BJ (cell line): Measurements from ENCODE around the gene GRHL3. TPM values are rescaled to one million over a fixed set of nuclear protein-coding genes. Genes with fewer than 3 reads are reported as not detected.
"Not testable (repeated sequence)": the region's sequence is repeated elsewhere in the genome, so short reads cannot be mapped to it uniquely, and the experiment has no call there.

Experiments used
- CTCF ChIA-PET: fragments of 350-600 bp; formaldehyde crosslinking; extraction: SDS; loops from one replicate; lab custom pipeline; 2021; ENCODE audit warnings: antibody characterized with exemption, inconsistent platforms; lab: Yijun Ruan, JAX
- POLR2A ChIA-PET: fragments of 300-600 bp; sonication (Branson Sonifier 250); formaldehyde crosslinking; extraction: SDS; loops from one replicate; lab custom pipeline; 2021; ENCODE audit warnings: antibody characterized with exemption; lab: Charles Lee
- DNase-seq: peaks from one replicate; pipeline ENCODE4 v3.0.0-alpha.2; 2011; ENCODE audit warnings: low read depth
- H3K27me3 ChIP-seq: 2 replicates; pipeline ENCODE4 v1.6.0; 2011; ENCODE audit warnings: low read length; ENCODE audit not compliant: control insufficient read depth, insufficient read depth
- H3K36me3 ChIP-seq: 2 replicates; pipeline ENCODE4 v1.5.1; 2011; ENCODE audit warnings: low read length; ENCODE audit not compliant: control insufficient read depth, insufficient read depth
- H3K4me3 ChIP-seq: 2 replicates; pipeline ENCODE4 v1.5.1; 2011; ENCODE audit warnings: low read depth, mild to moderate bottlenecking, control low read depth, low read length
- CTCF ChIP-seq: IDR thresholded peaks from 2 replicates; pipeline ENCODE4 v1.5.1; 2011; ENCODE audit warnings: low read depth, mild to moderate bottlenecking, control low read depth, inconsistent platforms, low read length, moderate library complexity; ENCODE audit not compliant: insufficient read depth
- polyA minus RNA-seq: library from RNA; depleted of rRNA, polyadenylated mRNA; stranded (reverse); fragments of >200 nt; gene quantifications from 2 replicates; pipeline ENCODE4 v1.2.3, GENCODE V29; 2011; rRNA and poly(A)+ RNA removed
- polyA plus RNA-seq: library from polyadenylated mRNA; depleted of rRNA; stranded (reverse); fragments of >200 nt; gene quantifications from 2 replicates; pipeline ENCODE4 v1.2.3, GENCODE V29; 2011; rRNA removed

The GRHL3 gene
- not detected in 2 replicates for polyA plus RNA-seq
- polyA minus RNA-seq = not detected in 2 replicates

- Histone ChIP-seq H3K4me3 (no peak within 1 kb of the TSS), H3K27me3 (peaks cover 59% of the 10 kb centered on the region), H3K36me3 (no peaks in the 10 kb centered on the region)
- TF ChIP-seq CTCF = no peak
- POLR2A ChIA-PET = no interaction called here
- CTCF ChIA-PET = interaction anchor here (0.8 to 3.4 kb wide), 2 partner anchors 72 kb away, joined by 3 to 16 read pairs; no protein-coding TSS in a partner anchor
- no peak for DNase-seq
These were observed at the start of gene GRHL3 for GRCh38 chr1:24319312-24319863. Gene GRHL3 (plus strand): TSS chr1:24319357. CDS start chr1:24319552, 195 bp downstream.

GRCh38 chr1:24274203-24275103, 44.7 kb upstream of the GRHL3 start:
- H3K36me3 ChIP-seq, DNase-seq, POLR2A ChIA-PET, CTCF ChIA-PET, H3K4me3 ChIP-seq: not testable (repeated sequence)
- peaks cover 18% of the 10 kb centered on the region for H3K27me3 ChIP-seq

GRCh38 chr1:24275104-24275410, 44.1 kb upstream of the GRHL3 start:
- POLR2A ChIA-PET = no interaction called here
- CTCF ChIA-PET = interaction anchor here (1.1 kb wide), 1 partner anchor 12 kb away, joined by 4 read pairs; no protein-coding TSS in a partner anchor
- no peak for DNase-seq
- Histone ChIP-seq H3K27me3 (peaks cover 22% of the 10 kb centered on the region), H3K4me3 (no peak overlapping the region), H3K36me3 (no peaks in the 10 kb centered on the region)
- no peak for TF ChIP-seq CTCF

GRCh38 chr1:24275510-24275909, 43.6 kb upstream of the GRHL3 start:
- CTCF ChIA-PET = interaction anchor here (1.1 to 1.6 kb wide), 2 partner anchors 10 to 12 kb away, joined by 4 to 7 read pairs; no protein-coding TSS in a partner anchor

GRCh38 chr1:24276791-24277190, 42.4 kb upstream of the GRHL3 start:
- DNase-seq = no peak
- H3K27me3 ChIP-seq = peaks cover 26% of the 10 kb centered on the region
- no peak overlapping the region for H3K4me3 ChIP-seq
- no peak for TF ChIP-seq CTCF
- no peaks in the 10 kb centered on the region for H3K36me3 ChIP-seq
- ChIA-PET CTCF (interaction anchor here (1.6 kb wide), 1 partner anchor 11 kb away, joined by 7 read pairs; no protein-coding TSS in a partner anchor), POLR2A (no interaction called here)

More at GRCh38 chr1:24275510-24275909, 43.6 kb upstream of the GRHL3 start:
- DNase-seq = no peak
- no peak overlapping the region for H3K4me3 ChIP-seq
- H3K36me3 ChIP-seq = no peaks in the 10 kb centered on the region
- POLR2A ChIA-PET = no interaction called here
- TF ChIP-seq CTCF = no peak
- peaks cover 22% of the 10 kb centered on the region for H3K27me3 ChIP-seq
